HG02759 (cell line): ENCODE data around the gene NTF3.

Experiments used
- ATAC-seq: cut with Tn5 transposase; IDR thresholded peaks from one replicate; pipeline ENCODE4 v1.9.1; 2021; ENCODE audit warnings: mild to moderate bottlenecking, moderate library complexity; ENCODE audit not compliant: unreplicated experiment

The NTF3 gene

GRCh38 chr12:5430641-5431603 lies 986 bp upstream of the NTF3 start:
- no peak for ATAC-seq

- no peak for ATAC-seq
These were observed 1.4 kb downstream of the NTF3 start for GRCh38 chr12:5433081-5433844.

DNA sequence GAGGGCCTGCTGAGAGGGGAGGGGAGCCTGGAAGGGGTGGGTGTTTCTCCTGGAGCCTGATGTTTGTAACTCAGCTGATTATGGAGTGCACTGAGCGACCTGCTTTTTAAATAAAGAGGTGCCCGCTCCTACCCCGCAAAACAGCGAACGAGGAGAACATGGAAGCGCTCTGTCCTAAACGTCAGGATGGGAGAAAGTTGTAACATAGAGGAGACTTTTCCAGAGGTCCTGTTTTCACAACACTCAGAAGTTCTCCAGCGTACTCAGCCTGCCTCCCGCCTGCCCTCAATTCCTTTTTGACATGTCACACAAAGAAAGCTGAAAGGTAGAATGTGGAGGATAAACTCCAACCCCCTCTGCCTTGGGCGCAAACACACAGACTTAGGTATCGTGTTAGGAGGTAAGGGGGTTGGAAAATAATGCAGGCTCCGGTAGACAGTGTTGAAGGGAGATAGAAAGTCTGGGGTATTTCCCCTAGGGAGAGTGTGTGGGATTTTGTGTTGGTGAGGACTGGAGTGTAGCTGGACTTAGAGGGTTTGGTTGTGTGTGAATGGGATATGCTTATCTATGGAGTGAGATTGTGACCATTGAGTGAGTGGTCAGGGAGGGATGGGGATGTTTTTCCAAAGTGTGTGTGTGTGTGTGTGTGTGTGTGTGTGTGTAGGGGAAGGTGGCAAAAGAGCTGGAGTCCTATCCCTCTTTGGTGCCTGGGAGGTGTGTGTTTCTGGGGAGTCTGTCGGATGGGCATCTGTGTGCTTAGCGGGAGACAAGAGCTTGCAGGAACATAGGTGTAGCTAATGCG lies 2.1 kb downstream of the NTF3 start:
- ATAC-seq = no peak

- ATAC-seq = no peak
These were observed 3.0 kb downstream of the NTF3 start for GRCh38 chr12:5434647-5435560.

DNA sequence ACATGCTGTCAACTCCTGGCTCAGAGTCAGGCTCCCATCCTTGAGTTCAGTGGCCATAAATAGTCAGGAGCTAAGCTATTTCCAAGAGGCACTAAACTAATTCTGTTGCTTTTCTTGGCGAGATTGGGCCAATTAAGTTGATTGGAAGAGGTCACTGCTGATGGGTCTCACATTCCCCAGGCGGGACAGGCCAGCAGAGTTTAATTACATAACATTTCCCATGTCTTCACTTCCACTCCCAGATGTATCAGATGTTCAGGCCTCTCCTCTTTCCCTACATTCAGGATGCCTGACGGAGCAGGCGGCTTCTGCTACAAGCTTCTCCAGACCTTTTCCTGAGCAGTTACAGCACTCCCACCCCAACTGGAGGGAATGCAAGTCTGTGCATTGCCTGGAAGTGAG lies 5.3 kb downstream of the NTF3 start:
- no peak for ATAC-seq

- ATAC-seq = no peak
These were observed 5.7 kb downstream of the NTF3 start for GRCh38 chr12:5437589-5437988.

DNA sequence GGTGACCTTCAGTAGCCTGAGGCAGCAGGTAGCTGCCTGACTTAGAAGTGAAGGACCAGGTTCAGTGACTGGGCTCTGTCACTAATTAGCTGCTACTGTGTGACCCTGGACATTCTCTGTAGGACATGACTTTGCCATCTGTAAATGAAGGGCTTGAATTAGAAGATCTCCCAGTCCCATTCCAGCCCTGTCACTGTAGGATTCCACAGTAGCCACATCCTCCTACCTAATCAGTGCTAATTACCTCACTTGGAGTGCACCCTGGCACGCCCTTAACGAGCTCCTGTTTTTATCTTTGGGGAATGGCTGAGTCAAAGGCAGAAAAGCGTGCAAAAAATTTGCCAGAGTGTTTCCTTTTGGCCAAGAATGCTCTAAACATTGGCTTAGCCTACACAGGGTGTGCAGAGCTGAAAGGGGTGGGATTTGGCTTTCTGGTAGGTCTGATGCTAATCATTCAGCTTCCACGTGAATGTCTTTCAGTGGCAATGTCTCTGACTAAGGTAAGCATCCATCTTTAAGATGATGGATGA lies 6.8 kb downstream of the NTF3 start:
- ATAC-seq = no peak

GRCh38 chr12:5439371-5439771 lies 7.5 kb downstream of the NTF3 start:
- no peak for ATAC-seq

DNA sequence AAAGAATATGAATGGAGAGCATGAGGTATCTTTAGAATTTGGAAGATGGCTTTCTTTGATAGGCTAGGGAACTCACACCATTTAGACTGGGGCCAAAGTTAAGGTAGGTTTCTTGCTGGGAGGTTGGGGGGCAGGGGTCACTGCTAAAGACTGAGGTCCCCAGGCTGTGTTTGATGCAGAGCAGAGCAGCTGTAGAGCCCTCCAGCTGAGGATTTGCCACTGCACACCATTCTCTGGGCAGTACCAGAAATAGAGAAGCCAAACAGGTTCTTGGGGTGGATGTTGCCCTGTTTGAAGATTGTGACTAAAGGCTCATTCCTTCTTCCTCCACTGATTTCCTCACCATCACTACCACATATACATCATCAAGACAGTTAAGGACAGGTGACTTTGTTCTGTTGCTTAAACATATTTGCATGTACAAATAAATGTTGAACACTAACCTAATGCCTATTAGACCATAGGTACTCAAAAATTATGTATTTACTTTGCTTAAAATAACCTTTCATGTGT lies 7.9 kb downstream of the NTF3 start:
- ATAC-seq = no peak

GRCh38 chr12:5440978-5441377 lies 9.1 kb downstream of the NTF3 start:
- no peak for ATAC-seq

DNA sequence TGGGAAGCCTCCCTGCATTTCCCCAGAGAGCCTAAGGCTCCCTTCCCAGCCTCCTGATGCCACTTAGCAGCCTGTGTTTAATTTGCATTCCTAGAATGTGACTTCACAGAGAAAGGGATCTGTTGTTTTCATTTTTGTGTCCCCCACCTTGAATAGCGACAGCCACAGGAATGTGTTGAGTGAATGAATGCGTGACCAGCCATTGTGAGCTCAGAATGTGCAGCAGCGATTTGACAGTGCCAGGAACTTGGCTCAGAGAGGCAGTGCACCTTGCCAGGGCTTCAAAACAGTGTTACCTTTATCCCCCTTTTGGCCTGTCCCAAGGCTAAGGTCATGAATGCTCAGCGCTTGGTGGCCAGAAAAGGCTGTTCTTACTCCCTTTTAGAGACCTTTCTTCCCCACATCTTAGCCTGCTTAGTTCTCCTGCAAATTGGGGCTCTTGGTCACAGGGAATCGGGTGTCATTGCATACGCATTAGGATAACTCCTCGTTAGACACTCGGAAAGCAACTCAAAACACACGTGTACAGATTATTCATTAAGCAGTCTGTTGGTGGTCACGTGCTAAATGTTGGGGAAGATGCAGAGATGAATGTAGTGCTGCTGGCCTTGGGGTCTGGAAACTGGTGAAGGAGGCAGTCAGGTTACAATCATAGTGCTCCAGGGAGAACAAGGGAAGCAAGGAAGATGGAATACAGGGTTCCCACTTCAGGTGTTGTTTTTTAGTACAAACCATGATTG lies 9.8 kb downstream of the NTF3 start:
- no peak for ATAC-seq

DNA sequence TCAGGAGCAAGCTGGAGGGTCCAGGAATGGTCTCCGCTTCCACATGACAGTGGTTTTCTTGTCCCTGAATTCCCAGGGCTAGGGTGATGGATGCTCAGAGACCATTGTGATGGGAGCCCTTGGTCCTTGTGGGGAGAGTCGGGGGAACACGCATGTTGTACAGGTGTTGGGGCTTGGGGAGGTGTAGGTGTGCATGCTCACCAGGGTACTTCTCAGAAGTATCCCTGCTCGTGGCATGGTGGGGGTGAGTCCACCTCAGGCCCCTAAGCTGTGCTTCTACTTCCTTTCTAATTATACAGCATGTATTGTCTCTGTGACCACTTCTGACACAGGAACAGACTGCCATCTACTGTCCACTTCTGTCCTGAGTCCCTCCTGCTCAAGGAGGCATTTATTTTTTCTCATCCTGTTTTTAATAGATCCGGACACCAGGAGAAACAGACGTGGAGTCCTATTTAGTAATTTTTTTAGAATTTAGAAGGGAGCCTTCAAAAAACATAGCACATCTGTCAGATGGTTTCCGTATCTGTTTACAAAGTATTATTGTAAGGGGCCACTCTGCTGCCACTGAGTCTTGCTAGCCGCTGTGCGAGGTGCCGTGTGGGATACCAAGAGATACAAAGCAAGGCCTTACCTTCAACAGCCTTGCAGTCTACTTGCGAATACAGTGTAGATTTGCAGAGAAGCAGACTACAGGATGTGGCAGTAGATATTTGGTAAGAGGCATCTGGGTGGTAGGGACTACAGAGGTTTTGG lies 10.5 kb downstream of the NTF3 start:
- no peak for ATAC-seq

- ATAC-seq = no peak
These were observed 12.6 kb downstream of the NTF3 start for GRCh38 chr12:5444520-5444919.

- ATAC-seq = no peak
These were observed 15.4 kb downstream of the NTF3 start for GRCh38 chr12:5447320-5447719.

- ATAC-seq = no peak
These were observed 19.3 kb downstream of the NTF3 start for GRCh38 chr12:5451251-5451650.

DNA sequence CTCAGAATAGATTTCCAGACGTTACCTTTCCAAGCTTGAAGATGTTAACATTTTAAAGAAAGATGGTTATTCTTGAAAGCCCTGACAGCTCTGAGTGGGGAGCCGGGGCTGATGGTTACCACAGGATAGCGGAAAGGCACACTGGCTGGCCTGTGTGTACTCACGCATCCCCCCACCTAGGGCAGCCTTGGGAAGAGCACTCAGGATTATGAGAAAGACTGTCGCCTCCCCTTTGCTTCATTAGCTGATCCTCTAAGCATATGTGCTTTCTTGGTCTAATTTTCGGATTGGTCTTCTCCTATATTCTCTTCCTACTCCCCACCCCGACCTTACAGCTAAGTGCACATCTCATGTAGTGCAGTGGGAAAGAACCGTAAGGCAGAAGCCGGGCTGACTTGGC lies 20.7 kb downstream of the NTF3 start:
- no peak for ATAC-seq

DNA sequence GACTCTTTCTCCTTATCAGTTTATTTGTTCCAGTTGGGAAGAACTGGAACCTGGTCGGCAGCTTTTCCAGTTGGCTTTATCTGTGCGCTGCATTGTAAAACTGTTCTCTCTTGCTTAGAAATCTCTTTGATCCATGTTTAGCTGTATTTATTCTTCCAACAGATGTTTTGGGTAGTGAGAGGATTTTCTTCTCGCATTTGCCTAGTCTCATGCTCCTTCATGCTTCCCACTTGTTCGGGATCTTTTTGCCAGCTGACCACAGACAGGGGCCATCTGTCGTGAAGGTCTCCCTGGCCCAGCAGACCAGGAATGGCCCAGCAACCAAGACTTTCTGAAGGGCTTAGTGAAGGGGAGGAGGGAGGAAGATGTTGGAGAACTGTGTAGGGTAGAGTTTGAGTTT lies 21.6 kb downstream of the NTF3 start:
- no peak for ATAC-seq

- ATAC-seq = no peak
These were observed 23.1 kb downstream of the NTF3 start for GRCh38 chr12:5455045-5455444.
